T1000 (cell line): ENCODE measurements around the gene MGRN1.

ENCODE experiments used
- DNase-seq: peaks from one replicate; lab custom pipeline; 2025; ENCODE audit warnings: mixed read lengths; lab: John Stamatoyannopoulos, UW

Gene MGRN1

DNA sequence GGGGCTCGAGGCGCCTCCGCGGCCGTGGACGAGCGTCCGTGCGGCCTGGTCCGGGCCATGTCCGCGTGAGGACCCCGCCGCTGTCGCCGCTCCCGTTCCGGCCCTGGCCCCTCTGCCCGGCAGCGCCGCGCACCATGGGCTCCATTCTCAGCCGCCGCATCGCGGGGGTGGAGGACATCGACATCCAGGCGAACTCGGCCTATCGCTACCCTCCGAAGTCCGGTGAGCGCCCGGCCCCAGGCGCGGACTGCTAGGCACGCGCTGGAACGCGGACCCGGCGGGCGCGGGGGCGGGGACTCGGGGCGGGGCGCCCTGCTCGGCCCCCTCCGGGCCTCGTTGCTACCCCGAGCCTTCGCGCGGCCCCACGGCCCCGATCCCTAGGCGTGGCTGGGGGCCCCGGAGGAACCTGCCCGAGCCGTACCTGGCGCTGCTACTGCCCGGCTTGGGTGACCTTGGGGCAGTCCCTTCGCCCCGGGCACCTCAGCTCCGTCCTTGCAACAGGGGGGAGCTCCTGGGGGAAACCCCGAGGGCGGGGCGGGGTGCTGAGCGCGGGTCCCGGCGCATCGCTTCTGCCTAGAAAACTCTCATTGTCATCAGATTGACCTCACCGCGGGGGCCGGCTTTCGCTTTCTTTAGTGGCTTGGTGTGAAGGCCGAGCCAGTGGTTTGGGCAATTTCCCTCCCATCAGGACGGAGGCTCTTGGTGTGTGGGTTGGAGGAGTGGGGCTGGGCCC is 367 bp downstream of the MGRN1 start:
- peak; percentile 43 for DNase-seq

DNA sequence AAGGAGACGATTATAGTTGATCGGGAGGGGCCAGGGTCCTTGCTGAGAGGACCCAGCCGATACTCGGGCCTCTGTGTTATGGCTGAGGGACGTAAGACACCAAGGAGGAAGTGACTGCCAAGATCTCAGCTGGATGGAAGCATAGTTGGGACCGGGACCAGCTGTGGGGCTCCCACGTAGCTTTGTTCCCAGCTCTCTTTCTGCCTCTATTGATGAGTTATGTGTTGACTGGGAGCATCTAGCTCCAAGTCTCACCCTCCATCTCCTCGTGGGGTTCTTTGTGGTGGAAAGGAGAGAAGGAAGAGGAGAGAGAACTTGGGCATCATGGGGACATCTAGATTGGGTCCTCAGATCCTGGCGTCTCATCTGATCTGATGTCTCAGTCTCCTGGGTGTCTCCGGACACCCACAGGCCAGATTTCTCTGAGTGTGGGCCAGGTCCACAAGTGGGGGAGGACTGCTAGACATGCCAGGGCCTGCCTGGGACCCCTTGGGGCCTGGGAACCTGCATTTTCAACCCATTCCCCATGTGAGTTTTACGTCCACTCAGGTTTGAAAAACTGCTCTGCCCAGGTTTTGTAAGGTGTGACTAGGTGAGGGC is 1.0 kb downstream of the MGRN1 start:
- no peak for DNase-seq

DNA sequence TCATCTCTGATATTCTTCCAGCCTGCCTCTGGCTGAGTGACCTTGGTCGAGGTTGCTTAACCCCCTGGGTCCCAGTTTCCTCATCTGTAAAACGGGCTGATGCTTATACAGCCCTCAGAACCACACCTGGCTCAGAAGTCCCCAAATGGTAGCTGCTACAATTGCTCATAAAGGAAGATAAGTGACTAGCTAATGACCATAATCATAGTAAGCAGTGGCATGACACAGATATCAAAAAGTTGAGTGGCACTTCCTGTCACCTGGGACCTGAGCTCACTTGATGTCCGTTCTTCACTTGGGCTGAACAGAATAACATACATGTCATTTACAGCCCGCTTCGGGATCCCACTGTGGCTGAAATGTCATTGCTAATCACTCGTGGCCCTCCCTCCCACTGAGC is 1.8 kb downstream of the MGRN1 start:
- no peak for DNase-seq

DNA sequence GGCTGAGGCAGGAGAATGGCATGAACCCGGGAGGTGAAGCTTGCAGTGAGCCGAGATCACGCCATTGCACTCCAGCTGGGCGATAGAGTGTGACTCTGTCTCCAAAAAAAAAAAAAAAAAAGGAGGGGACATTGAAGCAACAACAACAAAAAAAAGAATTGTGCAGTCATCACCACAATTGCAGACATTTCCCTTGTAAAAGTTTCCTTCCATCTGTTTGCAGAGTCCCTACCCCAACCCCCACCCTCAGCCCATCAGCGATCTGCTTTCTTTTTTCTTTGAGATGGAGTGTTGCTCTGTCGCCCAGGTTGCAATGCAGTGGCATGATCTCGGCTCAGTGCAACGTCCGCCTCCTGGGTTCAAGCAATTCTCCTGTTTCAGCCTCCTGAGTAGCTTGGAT is 3.7 kb downstream of the MGRN1 start:
- DNase-seq = no peak

DNA sequence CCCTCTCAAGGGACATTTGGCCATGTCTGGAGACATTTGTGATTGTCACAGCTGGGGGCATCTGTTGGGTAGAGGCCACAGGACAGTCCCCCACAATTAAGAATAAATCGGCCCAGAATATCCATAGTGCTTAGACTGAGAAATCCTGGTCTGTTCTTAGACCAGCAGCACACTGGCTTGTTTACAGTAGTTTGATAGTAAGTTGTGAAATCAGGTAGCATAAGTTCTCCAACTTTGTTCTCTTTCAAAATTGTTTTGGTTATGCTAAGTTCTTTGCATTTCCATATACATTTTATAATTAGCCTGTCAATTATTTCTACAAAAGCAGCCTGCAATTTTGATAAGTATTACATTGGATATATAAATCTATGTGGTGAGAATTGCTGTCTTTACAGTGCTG is 6.8 kb downstream of the MGRN1 start:
- DNase-seq = no peak

DNA sequence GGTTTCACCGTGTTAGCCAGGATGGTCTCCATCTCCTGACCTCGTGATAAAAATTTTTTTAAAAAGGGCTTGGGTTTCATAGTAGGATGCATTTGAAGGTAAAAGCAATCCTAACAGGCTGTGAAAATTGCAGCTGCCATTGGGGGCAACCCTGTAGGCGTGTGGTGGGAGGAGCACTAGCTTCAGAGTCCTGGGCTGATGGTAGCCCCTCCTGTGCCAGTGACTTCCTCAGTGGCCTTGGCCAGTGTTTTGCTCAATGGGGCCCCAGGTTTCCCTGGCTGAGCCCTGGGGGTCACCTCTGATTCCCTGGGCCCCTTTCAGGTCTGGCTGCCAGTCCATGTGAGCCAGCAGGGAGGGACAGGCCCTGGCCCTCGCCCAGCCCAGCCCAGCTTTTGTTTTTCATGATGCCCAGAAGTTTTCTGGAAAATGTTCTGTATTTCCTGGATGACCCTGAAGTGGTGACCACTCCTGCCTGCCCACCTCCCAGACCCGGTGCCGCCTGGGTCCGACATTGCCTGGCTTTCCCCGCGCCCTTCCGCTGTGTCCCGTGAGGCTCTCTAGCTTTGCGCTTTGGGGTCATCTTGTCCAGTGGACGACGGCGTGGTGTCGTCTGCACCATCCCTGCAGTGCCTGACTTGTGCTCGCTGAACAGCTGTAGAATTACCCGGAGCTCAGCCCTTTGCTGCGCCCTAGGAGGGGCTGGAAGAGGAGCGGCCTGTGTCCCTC is 9.4 kb downstream of the MGRN1 start:
- no peak for DNase-seq

DNA sequence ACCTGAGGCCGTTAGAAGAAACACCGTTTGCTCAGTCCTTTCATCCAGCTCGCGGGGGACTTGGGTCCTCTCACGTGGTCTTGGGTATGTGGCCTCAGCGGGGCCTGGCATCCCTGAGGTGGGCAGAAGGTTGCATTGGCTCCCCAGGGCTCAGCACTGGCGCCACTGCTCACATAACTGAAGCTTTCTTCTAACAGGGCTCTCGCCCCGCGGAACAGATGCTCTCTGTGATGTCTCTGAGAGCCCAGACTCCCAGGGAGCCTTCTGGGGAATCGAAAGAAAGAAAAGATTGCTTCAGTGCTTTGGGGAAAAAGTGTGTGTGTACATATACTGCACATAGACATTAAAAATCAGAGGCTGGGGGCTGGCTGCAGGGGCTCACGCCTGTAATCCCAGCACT is 10.1 kb downstream of the MGRN1 start:
- DNase-seq = no peak

DNA sequence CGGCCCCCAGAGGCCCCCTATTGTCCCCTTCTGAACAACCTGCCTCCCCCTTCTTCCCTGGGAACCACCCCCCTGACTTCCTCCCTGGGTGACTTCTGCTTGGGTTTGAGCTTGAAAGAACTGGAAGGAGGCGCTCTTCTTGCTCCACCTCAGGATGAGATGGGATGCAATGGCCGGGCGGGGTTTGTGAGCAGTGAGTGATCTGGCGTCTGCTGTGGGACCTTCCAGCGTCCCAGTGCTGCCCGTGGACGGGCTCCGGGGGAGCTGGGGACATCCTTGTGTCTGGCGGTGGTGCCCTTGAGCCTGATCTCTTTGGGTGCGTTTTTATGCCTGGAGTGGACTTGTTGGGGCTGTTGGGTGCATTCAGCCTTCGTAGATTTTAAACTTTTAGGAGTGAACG is 11.6 kb downstream of the MGRN1 start:
- DNase-seq = no peak

DNA sequence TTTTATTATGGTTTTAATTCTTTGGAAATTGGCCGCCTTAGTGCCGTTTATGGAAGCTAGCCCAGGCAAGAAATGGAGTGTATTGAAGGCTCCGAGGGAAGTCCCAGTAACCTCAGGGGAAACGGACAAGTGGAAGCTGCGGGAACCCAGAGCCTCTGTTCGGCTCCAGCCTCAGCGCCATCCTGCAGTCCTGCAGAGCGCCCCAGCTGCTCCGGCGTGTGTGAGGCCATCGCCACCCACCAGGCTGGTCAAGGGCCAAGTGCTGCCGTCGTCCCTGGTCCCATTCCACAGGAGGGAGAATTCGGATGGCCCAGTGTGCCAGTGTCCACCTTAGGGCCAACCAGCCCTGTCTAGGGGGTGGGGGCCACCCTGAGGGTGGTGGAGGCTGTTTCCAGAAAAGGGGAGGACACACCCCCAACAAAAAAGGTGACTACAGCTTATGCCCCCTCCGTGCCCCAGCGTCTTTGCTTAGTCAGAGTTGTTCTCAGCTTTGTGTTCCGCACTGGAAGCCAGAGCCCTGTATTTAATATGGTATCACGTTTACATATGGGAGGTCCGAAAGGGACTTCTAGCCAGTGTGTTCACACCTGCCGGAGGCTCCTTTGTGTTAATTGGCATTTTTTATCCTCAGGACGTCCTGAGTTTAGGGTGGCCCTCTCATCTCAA is 13.0 kb downstream of the MGRN1 start:
- DNase-seq = no peak

DNA sequence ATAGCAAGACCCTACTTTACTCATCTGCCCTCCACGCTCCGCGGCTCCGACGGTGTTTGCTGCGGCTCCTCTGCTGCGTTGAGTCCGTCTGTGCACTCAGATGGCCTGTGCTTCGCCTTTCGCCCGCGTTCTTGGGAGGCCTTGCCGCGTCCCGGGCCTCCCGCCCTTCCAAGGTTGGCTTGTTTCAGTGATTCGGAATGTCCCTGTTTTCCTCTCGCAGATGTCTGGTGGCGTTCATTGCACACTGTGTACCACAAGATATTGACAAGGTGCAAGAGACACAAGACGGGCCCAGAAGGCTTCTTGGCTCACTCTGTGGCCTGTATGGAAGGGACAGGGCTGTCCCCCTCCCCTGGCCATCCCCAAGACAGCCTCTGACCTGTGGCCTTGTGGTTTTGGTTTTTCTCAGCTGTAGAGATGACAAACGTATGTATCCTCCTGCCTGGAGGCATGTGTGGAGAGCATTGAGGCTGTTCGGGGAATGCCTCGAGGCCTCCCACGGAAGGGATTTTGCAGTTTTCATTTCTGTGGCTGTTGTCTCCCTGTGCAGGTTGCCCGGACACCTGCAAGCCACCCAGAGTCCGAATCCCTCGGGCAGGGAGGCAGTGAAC is 15.4 kb downstream of the MGRN1 start:
- DNase-seq = no peak

DNA sequence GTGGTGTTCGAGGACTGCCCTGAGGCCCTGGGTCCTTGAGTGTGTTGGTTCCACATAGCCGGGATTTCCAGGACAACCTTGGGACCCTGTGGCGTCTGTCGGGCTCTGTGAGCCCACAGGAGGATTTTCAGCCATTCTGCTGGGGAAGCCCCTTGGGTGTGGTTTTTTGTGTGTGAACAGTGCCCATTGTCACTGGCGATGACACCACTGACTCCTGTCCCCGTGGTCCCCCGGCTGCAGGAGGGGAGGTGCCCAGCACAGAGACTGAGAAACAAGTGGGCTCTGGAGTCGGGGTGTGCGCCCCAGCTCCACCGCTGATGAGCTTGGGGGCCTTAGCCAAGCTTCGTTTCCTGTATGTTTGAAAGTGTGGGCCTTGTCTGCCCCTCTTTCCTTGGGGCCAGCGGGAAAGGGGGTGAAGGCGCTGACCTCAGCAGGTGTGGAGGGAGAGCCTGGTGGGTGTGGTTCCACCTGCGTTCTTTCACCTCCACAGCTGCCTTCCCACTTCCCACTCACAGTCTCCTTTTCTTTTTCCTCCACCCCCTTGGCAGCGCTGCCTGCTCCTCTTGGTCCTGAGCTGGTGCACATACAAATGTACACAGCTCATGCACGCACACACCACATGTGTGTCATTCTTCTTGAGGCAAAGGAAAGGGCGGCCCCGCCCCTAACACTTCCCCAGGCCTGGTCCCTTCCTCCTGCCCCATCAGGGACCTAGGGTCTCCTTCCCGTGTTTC is 16.1 kb downstream of the MGRN1 start:
- no peak for DNase-seq

DNA sequence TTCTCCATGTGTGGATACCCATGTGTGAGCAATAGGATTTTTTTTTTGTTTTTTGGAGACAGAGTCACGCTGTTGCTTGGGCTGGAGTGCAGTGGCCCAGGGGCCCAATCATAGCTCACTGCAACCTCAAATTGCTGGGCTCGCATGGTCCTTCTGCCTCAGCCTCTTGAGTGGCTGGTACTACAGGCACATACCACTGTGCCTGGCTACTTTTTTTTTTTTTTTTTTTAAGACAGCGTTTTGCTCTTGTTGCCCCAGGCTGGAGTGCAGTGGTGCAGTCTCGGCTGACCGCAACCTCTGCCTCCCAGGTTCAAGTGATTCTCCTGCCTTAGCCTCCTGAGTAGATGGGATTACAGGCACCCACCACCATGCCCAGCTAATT is 16.7 kb downstream of the MGRN1 start:
- no peak for DNase-seq

DNA sequence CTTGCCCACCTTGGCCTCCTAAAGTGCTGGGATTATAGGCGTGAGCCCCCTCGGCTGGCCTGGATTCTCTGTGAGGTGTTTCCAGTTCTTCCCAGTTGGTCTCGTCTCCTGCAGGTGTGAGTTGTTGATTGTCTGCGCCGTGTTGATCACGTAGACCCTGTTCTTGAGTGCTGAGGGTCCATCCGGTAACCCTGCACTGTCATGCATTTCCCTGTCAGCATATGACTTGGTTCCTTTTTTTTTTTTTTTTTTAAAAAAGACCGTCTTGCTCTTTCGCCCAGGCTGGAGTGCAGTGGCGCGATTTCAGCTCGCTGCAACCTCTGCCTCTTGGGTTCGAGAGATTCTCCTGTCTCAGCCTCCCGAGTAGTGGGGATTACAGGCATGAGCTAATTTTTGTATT is 17.3 kb downstream of the MGRN1 start:
- no peak for DNase-seq

DNA sequence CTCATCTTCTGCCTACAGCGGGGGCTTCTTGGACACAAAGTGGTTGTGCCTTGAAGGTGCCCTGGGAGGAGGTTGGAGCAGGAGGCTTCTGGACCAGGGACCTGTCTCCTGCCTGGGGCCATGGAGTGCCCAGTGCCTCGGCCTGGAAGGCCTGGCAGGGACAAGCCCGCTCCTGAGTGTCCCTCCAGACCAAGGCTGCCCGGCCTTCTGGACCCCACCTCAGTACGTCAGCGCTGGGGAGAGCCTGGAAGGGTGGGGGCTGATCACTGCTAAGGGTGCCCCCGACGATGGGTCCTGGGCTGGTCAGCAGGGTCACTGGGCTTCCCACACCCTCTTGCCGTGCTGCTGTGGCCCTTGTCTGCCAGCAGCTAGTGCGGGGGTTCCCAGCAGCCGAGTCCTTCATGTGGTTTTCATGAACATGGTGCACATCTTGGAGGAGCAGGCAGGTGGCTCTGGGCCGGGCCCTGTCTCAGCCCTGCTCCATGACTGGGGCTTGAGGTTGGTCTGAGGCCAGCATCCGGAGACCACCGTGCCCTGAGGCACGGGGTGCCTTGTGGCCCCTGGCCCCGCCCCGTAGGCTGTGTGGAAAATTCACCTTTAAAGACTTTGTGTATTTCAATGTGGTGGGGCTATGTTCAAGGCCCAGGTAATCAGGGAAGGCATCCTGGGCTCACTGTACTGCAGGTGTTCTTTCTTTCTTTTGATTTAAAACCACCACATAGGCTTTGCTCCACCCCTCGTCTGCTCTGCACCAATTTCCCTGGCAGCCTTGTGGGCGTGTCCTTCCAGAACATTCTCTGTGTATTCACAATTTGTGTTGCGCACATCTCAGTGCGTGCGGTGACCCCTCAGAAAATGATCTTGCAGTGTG is 22.4 kb downstream of the MGRN1 start:
- no peak for DNase-seq

DNA sequence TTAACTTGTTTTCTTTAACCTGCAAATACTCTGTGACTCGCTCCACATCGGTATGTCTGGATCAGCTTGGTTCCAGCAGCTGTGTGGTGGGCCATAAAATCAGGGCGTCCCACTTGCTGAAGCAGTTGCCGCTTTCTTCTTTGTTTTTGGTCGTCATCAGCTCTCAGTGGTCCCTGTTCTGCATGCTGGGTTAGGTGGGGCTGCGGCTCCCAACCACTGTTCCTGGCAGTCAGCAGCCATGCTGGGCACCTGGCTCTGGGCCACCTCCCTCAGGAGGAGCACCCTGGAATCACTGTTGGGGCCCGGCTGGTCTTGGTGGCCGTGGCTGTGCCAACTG is 23.0 kb downstream of the MGRN1 start:
- no peak for DNase-seq

DNA sequence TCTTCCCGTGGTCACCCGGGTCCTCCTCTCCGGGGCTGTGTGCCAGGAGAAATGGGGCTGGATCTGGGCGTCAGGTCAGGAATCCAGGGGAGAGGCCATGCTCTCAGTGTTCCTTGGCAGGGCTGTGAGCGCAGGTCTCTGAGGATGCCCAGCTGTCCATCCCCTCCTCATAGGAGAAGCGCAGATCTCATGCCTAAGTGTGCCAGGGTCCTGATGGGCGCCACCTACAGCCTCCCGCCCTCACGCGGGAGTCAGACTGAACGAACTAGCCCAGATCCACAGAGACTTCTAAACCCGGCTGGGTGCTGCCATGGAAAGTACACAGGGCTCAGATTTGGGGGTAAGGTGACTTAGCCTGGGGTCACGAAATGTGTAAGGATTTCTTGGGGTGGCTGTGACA is 24.3 kb downstream of the MGRN1 start:
- no peak for DNase-seq

DNA sequence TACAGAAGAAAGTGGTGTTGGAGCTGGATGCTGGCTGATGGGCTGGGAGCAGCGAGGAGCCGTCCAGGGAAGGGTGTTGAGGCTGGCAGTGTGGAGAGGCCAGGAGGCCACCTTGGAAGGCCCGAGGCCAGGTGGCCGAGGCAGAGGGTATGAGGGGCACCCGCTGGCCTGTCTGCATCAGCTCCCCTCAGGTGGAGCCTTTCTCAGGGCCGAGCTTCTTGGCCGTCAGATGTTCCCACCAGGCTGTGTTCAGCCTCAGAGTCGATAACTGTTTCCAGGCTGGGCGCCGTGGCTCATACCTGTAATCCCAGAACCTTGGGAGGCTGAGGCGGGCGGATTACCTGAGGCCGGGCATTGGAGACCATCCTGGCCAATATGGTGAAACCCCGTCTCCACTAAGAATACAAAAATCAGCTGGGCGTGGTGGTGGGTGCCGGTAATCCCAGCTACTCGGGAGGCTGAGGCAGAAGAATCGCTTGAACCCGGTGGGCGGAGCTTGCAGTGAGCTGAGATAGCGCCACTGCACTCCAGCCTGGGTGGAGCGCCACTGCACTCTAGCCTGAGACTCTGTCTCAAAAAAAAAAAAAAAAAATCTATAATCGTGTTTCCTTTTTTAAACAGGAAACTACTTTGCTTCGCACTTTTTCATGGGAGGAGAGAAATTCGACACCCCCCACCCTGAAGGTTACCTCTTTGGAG is 25.3 kb downstream of the MGRN1 start:
- no peak for DNase-seq

DNA sequence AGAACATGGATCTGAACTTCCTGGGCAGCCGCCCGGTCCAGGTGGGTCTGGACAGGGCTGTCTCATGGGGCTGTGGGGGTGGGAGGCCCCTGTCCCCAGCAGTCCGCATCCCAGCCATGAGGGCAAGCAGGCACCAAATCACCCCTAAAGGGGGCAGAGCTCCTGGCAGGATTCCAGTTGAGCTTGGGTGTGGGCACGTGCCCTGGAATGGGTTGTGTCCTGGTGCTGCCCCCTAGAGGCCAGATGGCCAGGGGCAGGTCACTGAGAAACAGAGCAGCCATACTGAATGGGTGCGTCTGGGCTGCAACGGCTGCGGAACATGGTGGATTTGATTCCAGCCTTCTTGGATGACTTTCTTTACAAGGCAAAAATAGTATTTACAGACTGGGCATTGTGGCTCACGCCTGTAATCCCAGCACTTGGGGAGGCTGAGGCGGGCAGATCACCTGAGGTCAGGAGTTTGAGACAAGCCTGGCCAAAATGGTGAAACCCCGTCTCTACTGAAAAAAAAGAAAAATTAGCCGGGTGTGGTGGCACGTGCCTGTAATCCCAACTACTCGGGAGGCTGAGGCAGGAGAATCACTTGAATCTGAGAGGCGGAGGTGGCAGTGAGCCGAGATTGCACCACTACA is 25.9 kb downstream of the MGRN1 start:
- DNase-seq = peak; percentile 31

DNA sequence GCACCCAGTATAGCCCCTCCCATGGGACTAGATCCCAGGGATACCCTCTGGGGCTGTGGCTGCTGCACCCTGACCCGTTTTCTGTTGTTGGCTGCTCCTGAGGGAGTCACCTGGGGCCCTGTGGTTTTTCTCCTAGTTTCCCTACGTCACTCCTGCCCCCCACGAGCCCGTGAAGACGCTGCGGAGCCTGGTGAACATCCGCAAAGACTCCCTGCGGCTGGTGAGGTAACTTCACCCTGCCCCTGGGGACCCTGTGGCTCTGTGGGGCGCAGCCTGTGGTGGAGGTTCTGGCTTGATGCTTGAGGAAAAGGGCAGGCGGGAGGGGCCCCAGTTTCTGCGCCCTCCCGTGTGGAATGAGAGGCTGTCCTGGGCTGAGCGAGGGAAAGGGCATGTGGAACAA is 27.2 kb downstream of the MGRN1 start:
- DNase-seq = no peak

DNA sequence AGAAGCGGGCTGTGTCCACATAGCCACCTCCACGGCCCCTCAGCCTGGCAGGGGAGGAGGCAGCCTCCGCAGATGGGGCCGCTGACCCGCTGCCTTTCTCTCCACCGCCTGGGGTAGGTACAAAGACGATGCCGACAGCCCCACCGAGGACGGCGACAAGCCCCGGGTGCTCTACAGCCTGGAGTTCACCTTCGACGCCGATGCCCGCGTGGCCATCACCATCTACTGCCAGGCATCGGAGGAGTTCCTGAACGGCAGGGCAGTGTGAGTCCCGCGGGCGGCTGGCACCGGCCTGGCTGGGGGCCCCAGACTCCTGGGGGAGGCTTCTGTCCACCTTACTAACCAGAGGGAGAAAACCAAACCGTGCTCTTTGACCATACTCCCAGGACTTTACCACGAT is 27.9 kb downstream of the MGRN1 start:
- no peak for DNase-seq
